VCaP (cell line): ENCODE data around the gene GAPDHS.

Experiments
- H3K27ac ChIP-seq: fragments of 450-650 bp; 2 replicates; pipeline ENCODE4 v1.5.1; 2017
- TF ChIP-seq, protein P1 (sequence below): fragments of 450-650 bp; conservative IDR thresholded peaks from 2 replicates; pipeline ENCODE4 v1.5.1; 2017; ENCODE audit warnings: mild to moderate bottlenecking, moderate library complexity

Gene GAPDHS

DNA sequence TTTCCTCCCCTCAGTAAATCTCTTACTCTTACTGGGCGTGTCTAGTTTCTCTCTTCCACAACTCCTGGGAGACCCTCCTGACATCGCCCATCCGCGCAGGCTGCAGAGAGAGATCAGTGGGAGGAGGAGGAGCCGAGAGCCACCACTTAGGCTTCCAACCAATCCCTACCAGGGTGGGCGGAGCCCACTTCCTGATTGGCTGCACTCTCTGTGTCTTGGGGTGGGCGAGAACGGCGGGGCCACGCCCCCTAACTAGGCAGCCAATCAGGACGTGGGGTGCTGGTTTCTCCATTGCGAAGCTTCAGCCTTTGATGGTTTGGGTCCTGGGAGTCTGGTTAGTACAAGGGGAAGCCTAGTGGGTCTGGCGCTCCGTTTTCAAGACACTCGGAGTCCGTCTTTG lies 52.6 kb downstream of the GAPDHS start, which contains the start of gene PMIS2:
Gene PMIS2 (plus strand): TSS at position 326 of the 400 bp plus-strand sequence. CDS start 87 bp downstream, outside the sequence.
- no peak within 1 kb of the TSS for H3K27ac ChIP-seq
- TF ChIP-seq, protein P1, sequence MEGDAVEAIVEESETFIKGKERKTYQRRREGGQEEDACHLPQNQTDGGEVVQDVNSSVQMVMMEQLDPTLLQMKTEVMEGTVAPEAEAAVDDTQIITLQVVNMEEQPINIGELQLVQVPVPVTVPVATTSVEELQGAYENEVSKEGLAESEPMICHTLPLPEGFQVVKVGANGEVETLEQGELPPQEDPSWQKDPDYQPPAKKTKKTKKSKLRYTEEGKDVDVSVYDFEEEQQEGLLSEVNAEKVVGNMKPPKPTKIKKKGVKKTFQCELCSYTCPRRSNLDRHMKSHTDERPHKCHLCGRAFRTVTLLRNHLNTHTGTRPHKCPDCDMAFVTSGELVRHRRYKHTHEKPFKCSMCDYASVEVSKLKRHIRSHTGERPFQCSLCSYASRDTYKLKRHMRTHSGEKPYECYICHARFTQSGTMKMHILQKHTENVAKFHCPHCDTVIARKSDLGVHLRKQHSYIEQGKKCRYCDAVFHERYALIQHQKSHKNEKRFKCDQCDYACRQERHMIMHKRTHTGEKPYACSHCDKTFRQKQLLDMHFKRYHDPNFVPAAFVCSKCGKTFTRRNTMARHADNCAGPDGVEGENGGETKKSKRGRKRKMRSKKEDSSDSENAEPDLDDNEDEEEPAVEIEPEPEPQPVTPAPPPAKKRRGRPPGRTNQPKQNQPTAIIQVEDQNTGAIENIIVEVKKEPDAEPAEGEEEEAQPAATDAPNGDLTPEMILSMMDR = no peak

DNA sequence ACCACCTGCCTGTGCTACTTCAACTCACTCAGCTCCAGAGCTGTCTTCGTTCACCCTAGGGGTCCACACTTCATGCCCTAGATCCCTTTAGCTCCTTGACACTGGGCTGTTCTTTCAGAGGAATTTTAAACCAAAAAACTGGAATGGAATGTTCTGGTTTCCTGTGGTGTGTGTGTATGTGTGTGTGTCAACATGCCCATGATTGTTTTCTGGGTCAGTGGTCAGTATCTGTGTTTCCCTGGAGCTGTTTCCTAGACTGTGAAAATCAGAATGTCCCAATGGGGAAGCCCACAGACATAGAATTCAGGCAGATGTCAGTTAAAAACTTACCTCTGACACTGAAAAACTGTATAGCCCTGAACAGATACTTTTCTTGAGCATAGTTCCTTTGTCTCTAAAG lies 54.1 kb downstream of the GAPDHS start:
- H3K27ac ChIP-seq = no peak overlapping the region
- TF ChIP-seq, protein P1 = no peak

DNA sequence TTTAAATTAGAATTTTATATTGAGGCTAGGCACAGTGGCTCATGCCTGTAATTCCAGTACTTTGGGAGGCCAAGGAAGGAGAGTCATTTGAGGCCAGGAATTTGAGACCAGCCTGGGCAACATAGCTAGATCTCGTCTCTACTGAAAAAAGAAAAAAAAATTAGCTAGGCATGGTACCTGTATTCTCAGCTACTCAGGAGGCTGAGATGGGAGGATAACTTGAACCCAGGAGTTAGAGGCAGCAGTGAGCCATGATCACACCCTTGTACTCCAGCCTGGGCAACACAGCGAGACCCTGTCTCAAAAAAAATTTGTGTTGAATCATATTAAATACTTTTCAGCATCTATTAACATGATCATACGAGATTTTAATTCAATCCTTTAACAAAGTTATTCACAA lies 57.6 kb downstream of the GAPDHS start:
- H3K27ac ChIP-seq = no peak overlapping the region
- TF ChIP-seq, protein P1 = no peak

DNA sequence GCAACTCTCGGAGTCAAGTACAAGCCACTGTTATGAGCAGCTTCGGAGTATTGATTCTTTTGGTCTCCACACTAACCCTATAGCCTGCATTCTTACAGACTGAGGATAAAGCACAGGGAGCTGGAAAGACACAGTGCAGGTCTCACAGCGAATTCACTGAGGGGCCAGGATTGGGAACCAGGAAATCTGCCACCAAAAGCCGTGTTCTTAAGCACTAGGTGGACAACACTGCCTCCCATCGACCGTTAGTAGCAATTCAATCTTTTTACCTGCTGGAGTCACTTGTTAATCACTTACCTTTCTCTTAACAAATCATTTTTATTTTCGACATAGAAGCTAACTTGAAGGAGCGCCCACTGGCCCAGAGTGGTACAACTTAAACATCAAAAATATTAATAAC lies 59.0 kb downstream of the GAPDHS start:
- TF ChIP-seq, protein P1 = peak; percentile 67
- H3K27ac ChIP-seq = no peak overlapping the region
